Gastrocnemius medialis (tissue), 4 donors: ENCODE measurements around the gene PCDH9.

Source experiments
- CTCF ChIP-seq, 5 experiments: fragments of 450-650 bp in 3 of 5; fragments of 200-600 bp in 2 of 5; sonication (generic) in 2 of 5; IDR thresholded peaks in 4 of 5; conservative IDR thresholded peaks in 1 of 5; 1 replicate in 4 of 5; 2 replicates in 1 of 5; pipeline ENCODE4 v1.5.1; 2016 to 2019; ENCODE audit warnings: antibody characterized with exemption in 5 of 5, mild to moderate bottlenecking in 3 of 5, moderate library complexity in 3 of 5
- POLR2A ChIP-seq, 2 donors: fragments of 450-650 bp; IDR thresholded peaks; one replicate each; pipeline ENCODE4 v1.6.1; 2017; ENCODE audit warnings: antibody characterized with exemption in 2 of 2, mild to moderate bottlenecking in 2 of 2, moderate library complexity in 2 of 2

- TF ChIP-seq CTCF (IDR thresholded peaks at IDR 0.05 in 4 of 5, conservative IDR thresholded peaks at IDR 0.05 in 1 of 5) (no peak), POLR2A (IDR thresholded peaks at IDR 0.05) (no peak)
Measured at GRCh38 chr13:66700117-66700601, 530.0 kb downstream of the PCDH9 start.
